Measurements from ENCODE around the gene CNOT6L. TPM values are rescaled to one million over a fixed set of nuclear protein-coding genes. Genes with fewer than 3 reads are reported as not detected.

The CNOT6L gene
- polyA plus RNA-seq, 1 donor (not counting 4 experiments of a cell fraction or from before 2014, with no cell fraction given) = 12.0 TPM

DNA sequence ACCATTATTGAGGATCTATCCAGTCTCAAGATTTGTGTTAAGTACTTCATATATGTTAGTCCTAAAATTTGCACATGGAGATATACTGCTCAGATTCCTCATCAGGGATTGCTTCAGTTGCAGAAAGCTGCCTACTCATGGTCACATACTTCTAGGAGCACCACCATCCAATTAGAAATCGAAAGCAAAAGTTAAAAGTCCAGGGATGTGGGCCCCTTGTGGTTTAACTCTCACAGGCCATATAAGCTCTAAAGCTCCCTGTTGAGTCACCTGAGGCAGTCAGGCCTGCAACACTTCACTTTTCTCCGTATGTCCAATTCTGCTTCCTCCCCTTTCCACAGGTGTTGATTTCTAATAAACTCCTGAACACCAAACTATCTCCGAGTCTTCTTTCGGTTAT lies 84.2 kb downstream of the CNOT6L start:
- no peak overlapping the region for H3K4me2 ChIP-seq (ENCODE audit: control insufficient read depth, extremely low read depth, insufficient read depth, low read depth, low read length)
- no peaks in the 10 kb centered on the region for H3K9me3 ChIP-seq (ENCODE audit: control insufficient read depth, low read depth, low read length)
- DNase-seq (ENCODE audit: low read depth, low spot score) (no peak), FAIRE-seq (no peak)
- no peaks in the 10 kb centered on the region for H3K4me1 ChIP-seq (ENCODE audit: control insufficient read depth, extremely low read depth, insufficient read depth, low read length)
- H2AFZ ChIP-seq (ENCODE audit: control insufficient read depth, low read length) = no peak overlapping the region
- H3K9ac ChIP-seq (ENCODE audit: control insufficient read depth, extremely low read depth, insufficient read depth, low read length) = no peak overlapping the region
- no peaks in the 10 kb centered on the region for H3K27me3 ChIP-seq (ENCODE audit: control insufficient read depth, extremely low read depth, insufficient read depth, low read length)
- dilution Hi-C loops (cut with MboI; ENCODE audit: extremely low pct_ligation_motif_present, low sequenced_read_pairs) = no loop called here
- H3K79me2 ChIP-seq (ENCODE audit: control insufficient read depth, insufficient read depth, low read length) = no peaks in the 10 kb centered on the region
- H3K36me3 ChIP-seq (ENCODE audit: control insufficient read depth in 2 of 2, extremely low read depth in 1 of 2, insufficient read depth in 2 of 2, low read length in 2 of 2) = no peaks in the 10 kb centered on the region
- no peak for TF ChIP-seq EZH2 (IDR thresholded peaks at IDR 0.05; ENCODE audit: low read length)
- TF ChIP-seq, protein P1, sequence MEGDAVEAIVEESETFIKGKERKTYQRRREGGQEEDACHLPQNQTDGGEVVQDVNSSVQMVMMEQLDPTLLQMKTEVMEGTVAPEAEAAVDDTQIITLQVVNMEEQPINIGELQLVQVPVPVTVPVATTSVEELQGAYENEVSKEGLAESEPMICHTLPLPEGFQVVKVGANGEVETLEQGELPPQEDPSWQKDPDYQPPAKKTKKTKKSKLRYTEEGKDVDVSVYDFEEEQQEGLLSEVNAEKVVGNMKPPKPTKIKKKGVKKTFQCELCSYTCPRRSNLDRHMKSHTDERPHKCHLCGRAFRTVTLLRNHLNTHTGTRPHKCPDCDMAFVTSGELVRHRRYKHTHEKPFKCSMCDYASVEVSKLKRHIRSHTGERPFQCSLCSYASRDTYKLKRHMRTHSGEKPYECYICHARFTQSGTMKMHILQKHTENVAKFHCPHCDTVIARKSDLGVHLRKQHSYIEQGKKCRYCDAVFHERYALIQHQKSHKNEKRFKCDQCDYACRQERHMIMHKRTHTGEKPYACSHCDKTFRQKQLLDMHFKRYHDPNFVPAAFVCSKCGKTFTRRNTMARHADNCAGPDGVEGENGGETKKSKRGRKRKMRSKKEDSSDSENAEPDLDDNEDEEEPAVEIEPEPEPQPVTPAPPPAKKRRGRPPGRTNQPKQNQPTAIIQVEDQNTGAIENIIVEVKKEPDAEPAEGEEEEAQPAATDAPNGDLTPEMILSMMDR (optimal IDR thresholded peaks at IDR 0.05 in 1 of 3, IDR thresholded peaks at IDR 0.05 in 1 of 3, conservative IDR thresholded peaks at IDR 0.05 in 1 of 3; ENCODE audit: extremely low read depth in 1 of 3, insufficient read depth in 2 of 3, low read length in 3 of 3) = no peak
- H3K27ac ChIP-seq (ENCODE audit: control insufficient read depth, insufficient read depth, low read length) = no peak overlapping the region
- no peaks in the 10 kb centered on the region for H4K20me1 ChIP-seq (ENCODE audit: control insufficient read depth, extremely low read depth, insufficient read depth, low read length)
- H3K9me1 ChIP-seq (ENCODE audit: control insufficient read depth, extremely low read depth, insufficient read depth, low read length) = no peaks in the 10 kb centered on the region
- no peak overlapping the region for H3K4me3 ChIP-seq (ENCODE audit: control insufficient read depth in 2 of 3, extremely low read depth in 1 of 3, insufficient read depth in 2 of 3, low read depth in 1 of 3, low read length in 3 of 3)

DNA sequence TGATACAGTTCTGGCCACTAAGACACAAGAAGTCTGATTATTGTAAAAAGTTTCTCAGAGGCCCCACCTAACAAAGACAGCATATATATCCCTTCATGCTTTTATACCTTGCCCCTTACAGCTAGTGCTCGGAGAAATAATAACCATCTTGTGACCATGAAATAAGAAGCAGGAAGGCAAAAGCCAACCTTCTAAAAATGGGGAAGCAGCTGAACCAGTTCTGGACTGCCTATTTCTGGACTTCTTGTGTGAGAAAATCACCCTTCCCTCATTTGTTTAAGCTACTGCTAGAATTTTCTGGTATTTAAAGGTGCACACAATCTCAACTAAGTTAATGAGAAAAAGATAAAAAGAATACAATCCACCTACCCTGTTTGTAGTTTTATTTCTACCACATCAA lies 87.5 kb downstream of the CNOT6L start:
- Histone ChIP-seq H3K9me1 (ENCODE audit: control insufficient read depth, extremely low read depth, insufficient read depth, low read length) (no peaks in the 10 kb centered on the region), H3K9ac (ENCODE audit: control insufficient read depth, extremely low read depth, insufficient read depth, low read length) (no peak overlapping the region), H2AFZ (ENCODE audit: control insufficient read depth, low read length) (no peak overlapping the region), H4K20me1 (ENCODE audit: control insufficient read depth, extremely low read depth, insufficient read depth, low read length) (no peaks in the 10 kb centered on the region), H3K79me2 (ENCODE audit: control insufficient read depth, insufficient read depth, low read length) (no peaks in the 10 kb centered on the region), H3K36me3 (ENCODE audit: control insufficient read depth in 2 of 2, extremely low read depth in 1 of 2, insufficient read depth in 2 of 2, low read length in 2 of 2) (peaks cover 0 to 1% of the 10 kb centered on the region in 2 experiments), H3K27ac (ENCODE audit: control insufficient read depth, insufficient read depth, low read length) (no peak overlapping the region), H3K4me3 (ENCODE audit: control insufficient read depth in 2 of 3, extremely low read depth in 1 of 3, insufficient read depth in 2 of 3, low read depth in 1 of 3, low read length in 3 of 3) (no peak overlapping the region), H3K9me3 (ENCODE audit: control insufficient read depth, low read depth, low read length) (no peaks in the 10 kb centered on the region), H3K4me1 (ENCODE audit: control insufficient read depth, extremely low read depth, insufficient read depth, low read length) (no peaks in the 10 kb centered on the region), H3K4me2 (ENCODE audit: control insufficient read depth, extremely low read depth, insufficient read depth, low read depth, low read length) (no peak overlapping the region), H3K27me3 (ENCODE audit: control insufficient read depth, extremely low read depth, insufficient read depth, low read length) (no peaks in the 10 kb centered on the region)
- dilution Hi-C loops (cut with MboI; ENCODE audit: extremely low pct_ligation_motif_present, low sequenced_read_pairs) = no loop called here
- TF ChIP-seq, protein P1 (optimal IDR thresholded peaks at IDR 0.05 in 1 of 3, IDR thresholded peaks at IDR 0.05 in 1 of 3, conservative IDR thresholded peaks at IDR 0.05 in 1 of 3; ENCODE audit: extremely low read depth in 1 of 3, insufficient read depth in 2 of 3, low read length in 3 of 3) = no peak
- no peak for TF ChIP-seq EZH2 (IDR thresholded peaks at IDR 0.05; ENCODE audit: low read length)
- no peak for DNase-seq (ENCODE audit: low read depth, low spot score)
- FAIRE-seq = no peak

Data from keratinocyte (primary cell).